ENCODE results near the gene DDR2.

Gene DDR2

GRCh38 chr1:162689745-162690671 lies 57.7 kb downstream of the DDR2 start:
- Histone ChIP-seq H3K4me1 (ENCODE audit: low read length) (no peaks in the 10 kb centered on the region), H3K9me2 (replicated peaks; ENCODE audit: insufficient read depth, low read length) (no peaks in the 10 kb centered on the region), H4K20me1 (ENCODE audit: insufficient read depth, low read length) (no peaks in the 10 kb centered on the region), H3K9ac (ENCODE audit: low read length) (no peak overlapping the region), H3K4me2 (ENCODE audit: low read depth, low read length) (no peak overlapping the region), H3K27me3 (replicated peaks; ENCODE audit: insufficient read depth, low read length) (no peaks in the 10 kb centered on the region), H3F3A (ENCODE audit: insufficient read depth, low read length) (no peaks in the 10 kb centered on the region), H3K79me2 (ENCODE audit: low read length) (no peaks in the 10 kb centered on the region), H3K4me3 (ENCODE audit: low read length) (no peak overlapping the region), H3K27ac (ENCODE audit: low read length) (no peak overlapping the region), H2AFZ (ENCODE audit: low read length) (no peak overlapping the region), H3K9me3 (replicated peaks; ENCODE audit: insufficient read depth, low read length) (no peaks in the 10 kb centered on the region), H3K36me3 (replicated peaks; ENCODE audit: insufficient read depth, low read length) (no peaks in the 10 kb centered on the region)
- DNase-seq = no peak
- no peak for TF ChIP-seq EZH2 (optimal IDR thresholded peaks at IDR 0.05; ENCODE audit: low read depth, low read length)
- TF ChIP-seq, protein P1, sequence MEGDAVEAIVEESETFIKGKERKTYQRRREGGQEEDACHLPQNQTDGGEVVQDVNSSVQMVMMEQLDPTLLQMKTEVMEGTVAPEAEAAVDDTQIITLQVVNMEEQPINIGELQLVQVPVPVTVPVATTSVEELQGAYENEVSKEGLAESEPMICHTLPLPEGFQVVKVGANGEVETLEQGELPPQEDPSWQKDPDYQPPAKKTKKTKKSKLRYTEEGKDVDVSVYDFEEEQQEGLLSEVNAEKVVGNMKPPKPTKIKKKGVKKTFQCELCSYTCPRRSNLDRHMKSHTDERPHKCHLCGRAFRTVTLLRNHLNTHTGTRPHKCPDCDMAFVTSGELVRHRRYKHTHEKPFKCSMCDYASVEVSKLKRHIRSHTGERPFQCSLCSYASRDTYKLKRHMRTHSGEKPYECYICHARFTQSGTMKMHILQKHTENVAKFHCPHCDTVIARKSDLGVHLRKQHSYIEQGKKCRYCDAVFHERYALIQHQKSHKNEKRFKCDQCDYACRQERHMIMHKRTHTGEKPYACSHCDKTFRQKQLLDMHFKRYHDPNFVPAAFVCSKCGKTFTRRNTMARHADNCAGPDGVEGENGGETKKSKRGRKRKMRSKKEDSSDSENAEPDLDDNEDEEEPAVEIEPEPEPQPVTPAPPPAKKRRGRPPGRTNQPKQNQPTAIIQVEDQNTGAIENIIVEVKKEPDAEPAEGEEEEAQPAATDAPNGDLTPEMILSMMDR (IDR thresholded peaks at IDR 0.05; ENCODE audit: low read length) = no peak
- no peak for TF ChIP-seq EZH2phosphoT487 (IDR thresholded peaks at IDR 0.05; ENCODE audit: low read length)

GRCh38 chr1:162690672-162691434 lies 58.6 kb downstream of the DDR2 start:
- no peaks in the 10 kb centered on the region for H3K36me3 ChIP-seq (replicated peaks; ENCODE audit: insufficient read depth, low read length)
- no peaks in the 10 kb centered on the region for H4K20me1 ChIP-seq (ENCODE audit: insufficient read depth, low read length)
- no peak overlapping the region for H3K4me3 ChIP-seq (ENCODE audit: low read length)
- no peak for DNase-seq
- no peak for TF ChIP-seq EZH2 (optimal IDR thresholded peaks at IDR 0.05; ENCODE audit: low read depth, low read length)
- no peak for TF ChIP-seq EZH2phosphoT487 (IDR thresholded peaks at IDR 0.05; ENCODE audit: low read length)
- TF ChIP-seq, protein P1 (IDR thresholded peaks at IDR 0.05; ENCODE audit: low read length) = no peak
- no peaks in the 10 kb centered on the region for H3K4me1 ChIP-seq (ENCODE audit: low read length)
- H3K4me2 ChIP-seq (ENCODE audit: low read depth, low read length) = no peak overlapping the region
- H3K9me3 ChIP-seq (replicated peaks; ENCODE audit: insufficient read depth, low read length) = no peaks in the 10 kb centered on the region
- no peak overlapping the region for H3K9ac ChIP-seq (ENCODE audit: low read length)
- H3K27ac ChIP-seq (ENCODE audit: low read length) = no peak overlapping the region
- H3K79me2 ChIP-seq (ENCODE audit: low read length) = no peaks in the 10 kb centered on the region
- no peaks in the 10 kb centered on the region for H3K9me2 ChIP-seq (replicated peaks; ENCODE audit: insufficient read depth, low read length)
- no peaks in the 10 kb centered on the region for H3F3A ChIP-seq (ENCODE audit: insufficient read depth, low read length)
- no peak overlapping the region for H2AFZ ChIP-seq (ENCODE audit: low read length)
- H3K27me3 ChIP-seq (replicated peaks; ENCODE audit: insufficient read depth, low read length) = no peaks in the 10 kb centered on the region

GRCh38 chr1:162691999-162692575 lies 59.8 kb downstream of the DDR2 start:
- H3K27ac ChIP-seq (ENCODE audit: low read length) = no peak overlapping the region
- H4K20me1 ChIP-seq (ENCODE audit: insufficient read depth, low read length) = no peaks in the 10 kb centered on the region
- no peak overlapping the region for H3K4me3 ChIP-seq (ENCODE audit: low read length)
- no peaks in the 10 kb centered on the region for H3F3A ChIP-seq (ENCODE audit: insufficient read depth, low read length)
- no peaks in the 10 kb centered on the region for H3K79me2 ChIP-seq (ENCODE audit: low read length)
- no peaks in the 10 kb centered on the region for H3K27me3 ChIP-seq (replicated peaks; ENCODE audit: insufficient read depth, low read length)
- H3K4me1 ChIP-seq (ENCODE audit: low read length) = no peaks in the 10 kb centered on the region
- no peak overlapping the region for H3K4me2 ChIP-seq (ENCODE audit: low read depth, low read length)
- no peaks in the 10 kb centered on the region for H3K9me2 ChIP-seq (replicated peaks; ENCODE audit: insufficient read depth, low read length)
- H3K36me3 ChIP-seq (replicated peaks; ENCODE audit: insufficient read depth, low read length) = no peaks in the 10 kb centered on the region
- H3K9me3 ChIP-seq (replicated peaks; ENCODE audit: insufficient read depth, low read length) = no peaks in the 10 kb centered on the region
- H2AFZ ChIP-seq (ENCODE audit: low read length) = no peak overlapping the region
- TF ChIP-seq, protein P1 (IDR thresholded peaks at IDR 0.05; ENCODE audit: low read length) = no peak
- TF ChIP-seq EZH2phosphoT487 (IDR thresholded peaks at IDR 0.05; ENCODE audit: low read length) (no peak), EZH2 (optimal IDR thresholded peaks at IDR 0.05; ENCODE audit: low read depth, low read length) (no peak)
- no peak overlapping the region for H3K9ac ChIP-seq (ENCODE audit: low read length)
- no peak for DNase-seq
